Neural progenitor cell (in vitro differentiated cells): ENCODE data around the gene BSN.

Source experiments
- CTCF ChIP-seq: fragments of 200-600 bp; sonication (generic); IDR thresholded peaks from 2 replicates; pipeline ENCODE4 v1.5.1; 2017; ENCODE audit warnings: antibody characterized with exemption, mild to moderate bottlenecking
- EZH2 ChIP-seq: fragments of 200-600 bp; sonication (generic); IDR thresholded peaks from 2 replicates; pipeline ENCODE4 v1.6.1; 2017; ENCODE audit warnings: antibody characterized with exemption, mild to moderate bottlenecking, moderate library complexity
- EZH2phosphoT487 ChIP-seq: fragments of 200-600 bp; sonication (generic); IDR thresholded peaks from 2 replicates; pipeline ENCODE4 v1.6.1; 2017; ENCODE audit warnings: antibody characterized with exemption

GRCh38 chr3:49644684-49645083 is 90.4 kb downstream of the BSN start:
- TF ChIP-seq CTCF (no peak), EZH2 (no peak), EZH2phosphoT487 (no peak)
